Gastrocnemius medialis (tissue), 4 donors: ENCODE measurements around the gene POU2F2. TPM values are rescaled to one million over a fixed set of nuclear protein-coding genes. Genes with fewer than 3 reads are reported as not detected.

ENCODE experiments used
- ATAC-seq, 2 donors: fragments of 150-250 bp; one replicate each; pipeline ENCODE4 v1.9.1; 2016
- DNase-seq, 2 donors: peaks; one replicate each; pipeline ENCODE4 v3.0.0-alpha.2; 2019
- H3K27ac ChIP-seq, 4 donors: fragments of 200-600 bp; sonication (generic); 1 replicate in 1 of 4; 2 replicates in 3 of 4; pipeline ENCODE4 v1.5.1; 2016 to 2018; ENCODE audit warnings: mild to moderate bottlenecking in 2 of 4, moderate library complexity in 1 of 4
- H3K27me3 ChIP-seq, 3 donors: fragments of 200-600 bp; sonication (generic) in 2 of 3; 1 replicate in 1 of 3; 2 replicates in 2 of 3; pipeline versions ENCODE4 v1.5.1 to v1.6.0; 2016 to 2019; ENCODE audit warnings: mild to moderate bottlenecking in 1 of 3, moderate library complexity in 1 of 3
- H3K36me3 ChIP-seq, 2 donors: fragments of 200-600 bp; sonication (generic) in 1 of 2; one replicate each; pipeline ENCODE4 v1.5.1; 2017 to 2018
- H3K4me1 ChIP-seq, 2 donors: fragments of 200-600 bp; sonication (generic) in 1 of 2; one replicate each; pipeline ENCODE4 v1.5.1; 2016 to 2017; ENCODE audit warnings: mild to moderate bottlenecking in 2 of 2
- H3K4me3 ChIP-seq, 4 donors: fragments of 200-600 bp; sonication (generic) in 3 of 4; 1 replicate in 1 of 4; 2 replicates in 3 of 4; pipeline ENCODE4 v1.5.1; 2016 to 2019; ENCODE audit warnings: mild to moderate bottlenecking in 2 of 4
- H3K9me3 ChIP-seq, 3 donors: fragments of 200-600 bp; sonication (generic) in 2 of 3; 1 replicate in 1 of 3; 2 replicates in 2 of 3; pipeline ENCODE4 v1.5.1; 2016 to 2019
- POLR2A ChIP-seq, 2 donors: fragments of 450-650 bp; IDR thresholded peaks; one replicate each; pipeline ENCODE4 v1.6.1; 2017; ENCODE audit warnings: antibody characterized with exemption in 2 of 2, mild to moderate bottlenecking in 2 of 2, moderate library complexity in 2 of 2
- in situ Hi-C, 4 donors: fragments of 200-750 bp; cut with MboI; loops; one replicate each; pipeline versions ENCODE4 v1.15.0 to v1.8.0; 2017; ENCODE audit warnings: low sequenced_read_pairs in 4 of 4
- intact Hi-C: fragments of 100-400 bp; cut with DNase I; formaldehyde crosslinking; loops from one replicate; pipeline ENCODE4 v1.15.1; 2023; ENCODE audit warnings: low total_unique reads
- total RNA-seq, 4 donors: library from RNA; depleted of rRNA; stranded (reverse); fragments of >200 nt; gene quantifications; one replicate each; pipeline versions ENCODE4 v1.1.0 to v1.2.3, GENCODE V29; 2016
- TF ChIP-seq, protein P1 (sequence below), 5 experiments: fragments of 450-650 bp in 3 of 5; fragments of 200-600 bp in 2 of 5; sonication (generic) in 2 of 5; IDR thresholded peaks in 4 of 5; conservative IDR thresholded peaks in 1 of 5; 1 replicate in 4 of 5; 2 replicates in 1 of 5; pipeline ENCODE4 v1.5.1; 2016 to 2019; ENCODE audit warnings: antibody characterized with exemption in 5 of 5, mild to moderate bottlenecking in 3 of 5, moderate library complexity in 3 of 5

The POU2F2 gene
- total RNA-seq, 4 donors from 2014 or later = 0.26 to 1.7 (median 1.6) TPM; not detected in 1

DNA sequence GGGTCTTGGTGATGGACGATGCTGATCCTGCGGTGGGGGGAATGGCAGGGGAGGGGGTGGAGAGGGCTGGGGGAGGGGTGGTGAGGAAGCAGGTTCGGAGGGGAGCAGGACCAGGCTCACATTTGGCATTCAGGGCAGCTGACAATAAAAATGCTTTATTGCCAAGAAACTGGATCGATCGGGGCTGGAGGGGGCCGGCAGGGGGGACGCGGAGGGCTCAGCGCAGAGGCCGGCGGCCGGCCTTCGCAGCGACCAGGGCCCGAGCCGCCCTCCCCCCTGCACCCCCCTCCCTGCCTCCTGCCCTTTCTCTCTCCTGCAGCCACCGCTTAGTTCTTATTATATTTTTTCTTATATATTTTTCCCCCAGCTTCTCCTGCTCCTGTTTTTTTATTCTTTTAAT, 18.1 kb upstream of the POU2F2 start:
- no peaks in the 10 kb centered on the region for H3K4me1 ChIP-seq
- DNase-seq = no peak
- H3K9me3 ChIP-seq = no peaks in the 10 kb centered on the region
- no peak overlapping the region for H3K27ac ChIP-seq
- peaks cover 42 to 45% (median 42%) of the 10 kb centered on the region in 3 donors for H3K27me3 ChIP-seq
- in situ Hi-C loops = no loop called here
- no peak overlapping the region for H3K4me3 ChIP-seq
- intact Hi-C loops = no loop called here
- ATAC-seq = no peak
- H3K36me3 ChIP-seq = no peaks in the 10 kb centered on the region
- TF ChIP-seq, protein P1, sequence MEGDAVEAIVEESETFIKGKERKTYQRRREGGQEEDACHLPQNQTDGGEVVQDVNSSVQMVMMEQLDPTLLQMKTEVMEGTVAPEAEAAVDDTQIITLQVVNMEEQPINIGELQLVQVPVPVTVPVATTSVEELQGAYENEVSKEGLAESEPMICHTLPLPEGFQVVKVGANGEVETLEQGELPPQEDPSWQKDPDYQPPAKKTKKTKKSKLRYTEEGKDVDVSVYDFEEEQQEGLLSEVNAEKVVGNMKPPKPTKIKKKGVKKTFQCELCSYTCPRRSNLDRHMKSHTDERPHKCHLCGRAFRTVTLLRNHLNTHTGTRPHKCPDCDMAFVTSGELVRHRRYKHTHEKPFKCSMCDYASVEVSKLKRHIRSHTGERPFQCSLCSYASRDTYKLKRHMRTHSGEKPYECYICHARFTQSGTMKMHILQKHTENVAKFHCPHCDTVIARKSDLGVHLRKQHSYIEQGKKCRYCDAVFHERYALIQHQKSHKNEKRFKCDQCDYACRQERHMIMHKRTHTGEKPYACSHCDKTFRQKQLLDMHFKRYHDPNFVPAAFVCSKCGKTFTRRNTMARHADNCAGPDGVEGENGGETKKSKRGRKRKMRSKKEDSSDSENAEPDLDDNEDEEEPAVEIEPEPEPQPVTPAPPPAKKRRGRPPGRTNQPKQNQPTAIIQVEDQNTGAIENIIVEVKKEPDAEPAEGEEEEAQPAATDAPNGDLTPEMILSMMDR (IDR thresholded peaks at IDR 0.05 in 4 of 5, conservative IDR thresholded peaks at IDR 0.05 in 1 of 5) = no peak
- TF ChIP-seq POLR2A (IDR thresholded peaks at IDR 0.05) = no peak

DNA sequence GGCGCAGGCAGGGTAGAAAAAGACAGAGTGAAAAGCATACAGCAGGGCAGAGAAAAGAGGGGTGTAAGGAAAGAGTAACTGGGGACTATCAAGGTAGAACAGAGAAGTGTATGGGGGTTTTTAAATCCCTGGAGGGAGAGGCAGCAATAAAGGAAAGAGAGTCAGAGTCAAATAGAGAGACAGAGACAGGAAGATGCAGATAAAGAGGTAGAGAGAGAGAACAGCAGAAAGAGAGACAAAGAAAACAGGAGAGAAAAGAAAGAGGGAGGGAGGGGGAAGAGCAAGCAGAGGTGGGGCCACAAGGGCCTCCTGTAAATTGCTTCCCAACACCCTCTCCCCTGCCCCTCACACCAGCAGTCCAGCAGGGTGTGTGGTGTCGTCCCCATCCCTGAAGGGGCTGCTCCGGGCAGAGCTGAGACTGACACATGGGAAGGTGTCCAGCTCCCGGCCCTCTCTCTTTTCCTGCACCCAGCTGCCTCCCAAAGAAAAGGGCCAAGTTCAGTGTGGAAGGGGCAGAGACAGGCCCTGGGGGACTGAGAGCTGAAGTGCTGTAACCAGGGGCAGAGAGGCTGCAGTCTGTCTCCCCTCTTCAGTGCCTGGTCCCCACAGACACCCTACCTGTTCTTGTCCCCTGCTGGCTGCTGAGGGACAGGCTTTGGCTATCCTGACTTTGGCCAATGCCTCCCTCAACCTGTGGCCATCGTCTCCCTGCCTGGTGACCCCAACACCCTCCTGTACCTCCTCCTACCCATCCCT, 17.4 kb upstream of the POU2F2 start:
- no peak overlapping the region for H3K4me3 ChIP-seq
- peaks cover 40 to 42% (median 41%) of the 10 kb centered on the region in 3 donors for H3K27me3 ChIP-seq
- H3K9me3 ChIP-seq = no peaks in the 10 kb centered on the region
- no peaks in the 10 kb centered on the region for H3K4me1 ChIP-seq
- no peak for DNase-seq
- no peaks in the 10 kb centered on the region for H3K36me3 ChIP-seq
- TF ChIP-seq, protein P1 (IDR thresholded peaks at IDR 0.05 in 4 of 5, conservative IDR thresholded peaks at IDR 0.05 in 1 of 5) = no peak
- TF ChIP-seq POLR2A (IDR thresholded peaks at IDR 0.05) = no peak
- no peak for ATAC-seq
- in situ Hi-C loops (loop anchor here in 1 of 4 donors (25.0 kb wide), 1 partner anchor 163 kb away; the partner anchor contains the start of genes PAFAH1B3, PRR19 and TMEM145), intact Hi-C loops (no loop called here)
- no peak overlapping the region for H3K27ac ChIP-seq

DNA sequence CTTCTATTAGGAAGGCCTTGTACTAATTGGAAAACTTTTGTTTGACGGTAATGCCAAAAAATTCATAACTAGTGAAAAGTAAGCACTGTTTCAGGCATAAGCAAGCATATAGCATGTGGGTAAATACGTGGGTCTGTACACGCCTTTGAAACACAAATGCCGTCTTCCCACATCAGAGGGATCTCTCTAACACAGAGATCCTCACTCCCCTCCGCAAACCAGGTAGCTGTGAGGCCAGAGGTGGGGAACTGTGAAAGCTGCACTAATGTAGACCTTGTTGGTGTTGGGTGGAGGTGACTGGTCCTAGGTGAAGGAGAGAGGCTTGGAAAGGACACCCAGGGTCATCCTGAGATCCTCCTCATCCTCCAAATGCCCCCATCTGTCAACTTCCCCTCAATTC, 16.0 kb upstream of the POU2F2 start:
- Histone ChIP-seq H3K9me3 (no peaks in the 10 kb centered on the region), H3K36me3 (no peaks in the 10 kb centered on the region), H3K4me3 (no peak overlapping the region), H3K27ac (no peak overlapping the region), H3K27me3 (peaks cover 35 to 44% (median 44%) of the 10 kb centered on the region in 3 donors), H3K4me1 (no peaks in the 10 kb centered on the region)
- intact Hi-C loops = no loop called here
- DNase-seq (no peak), ATAC-seq (no peak)
- in situ Hi-C loops = loop anchor here in 1 of 4 donors (25.0 kb wide), 1 partner anchor 164 kb away; the partner anchor contains the start of genes PAFAH1B3, PRR19 and TMEM145
- no peak for TF ChIP-seq POLR2A (IDR thresholded peaks at IDR 0.05)
- TF ChIP-seq, protein P1 (IDR thresholded peaks at IDR 0.05 in 4 of 5, conservative IDR thresholded peaks at IDR 0.05 in 1 of 5) = no peak

DNA sequence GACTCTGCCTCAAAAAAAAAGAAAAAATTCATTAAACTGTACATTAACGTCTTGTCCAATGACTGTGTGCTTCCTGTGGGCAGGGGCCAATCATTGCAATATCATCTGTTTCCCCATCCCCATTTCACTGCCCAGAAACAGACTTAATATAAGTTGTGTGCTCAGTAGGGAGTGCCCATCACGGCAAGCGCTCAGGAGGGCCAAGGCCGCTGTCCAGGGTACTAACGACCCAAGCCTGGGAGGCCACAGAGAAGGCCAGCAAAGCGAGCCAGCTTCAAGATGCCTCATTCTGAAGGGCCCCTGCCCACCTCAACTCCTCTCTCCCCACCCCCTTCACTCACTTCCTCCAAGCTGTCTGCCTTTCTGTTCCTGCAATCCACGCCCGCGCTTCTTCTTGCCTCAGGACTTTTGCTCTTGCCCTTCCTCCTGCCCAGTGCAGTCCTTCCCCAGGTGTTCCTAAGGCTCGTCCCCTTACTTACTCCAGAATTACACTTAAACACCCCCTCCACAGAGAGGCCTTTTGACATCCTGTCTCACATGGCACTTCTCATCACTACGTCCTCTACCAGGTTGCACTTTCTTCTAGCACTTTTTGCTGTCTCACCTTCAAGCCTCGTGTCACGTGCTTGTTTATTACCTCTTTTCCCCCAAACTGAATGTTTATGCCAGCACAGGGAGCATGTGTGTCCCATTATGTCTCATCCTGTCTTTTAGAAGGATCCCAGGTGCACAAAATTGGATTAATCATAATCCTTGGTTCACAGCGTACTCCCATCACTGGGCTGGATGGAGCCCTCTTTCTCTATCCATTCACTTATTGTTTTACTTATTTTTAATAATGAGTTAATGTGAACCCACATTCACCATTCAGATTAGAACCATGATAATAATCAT, 11.3 kb upstream of the POU2F2 start:
- no peak for DNase-seq
- Histone ChIP-seq H3K27me3 (peaks cover under 1 to 18% (median 15%) of the 10 kb centered on the region in 3 donors), H3K4me3 (no peak overlapping the region), H3K4me1 (no peaks in the 10 kb centered on the region), H3K9me3 (no peaks in the 10 kb centered on the region), H3K36me3 (no peaks in the 10 kb centered on the region), H3K27ac (no peak overlapping the region)
- in situ Hi-C loops (loop anchor here in 1 of 4 donors (25.0 kb wide), 1 partner anchor 169 kb away; the partner anchor contains the start of genes PAFAH1B3, PRR19 and TMEM145), intact Hi-C loops (no loop called here)
- no peak for ATAC-seq
- TF ChIP-seq, protein P1 (IDR thresholded peaks at IDR 0.05 in 4 of 5, conservative IDR thresholded peaks at IDR 0.05 in 1 of 5) = no peak
- no peak for TF ChIP-seq POLR2A (IDR thresholded peaks at IDR 0.05)
